ENCODE data around the gene CACUL1. TPM values are rescaled to one million over a fixed set of nuclear protein-coding genes. Genes with fewer than 3 reads are reported as not detected.

The CACUL1 gene
- total and polyA plus RNA-seq, 2 donors (not counting 3 experiments of a cell fraction or from before 2014, with no cell fraction given) = 6.0 to 35.1 TPM

GRCh38 chr10:118751265-118751664 is 3.5 kb downstream of the CACUL1 start:
- intact Hi-C loops (cut with micrococcal nuclease) (loop anchor here (10.0 kb wide), 3 partner anchors 406 to 1376 kb away; partner anchors contain the start of genes FAM204A and PDZD8), dilution Hi-C loops (cut with MboI; ENCODE audit: extremely low pct_ligation_motif_present, low sequenced_read_pairs) (no loop called here)
- CTCF ChIA-PET = interaction anchor here (1.3 kb wide), 1 partner anchor 32 kb away, joined by 4 read pairs; no protein-coding TSS in a partner anchor

More at GRCh38 chr10:118751265-118751664, 3.5 kb downstream of the CACUL1 start:
- H3K4me3 ChIP-seq (replicated peaks in 1 of 3; ENCODE audit: insufficient read depth in 1 of 3, low read depth in 1 of 3, low read length in 3 of 3) = no peak overlapping the region
- no peak overlapping the region for H3K27ac ChIP-seq (ENCODE audit: insufficient read depth, low read depth, low read length)
- no peak for FAIRE-seq
- TF ChIP-seq JUN (IDR thresholded peaks at IDR 0.05; ENCODE audit: borderline replicate concordance, insufficient read depth, insufficient read length, low read depth) (no peak), POLR2AphosphoS5 (IDR thresholded peaks at IDR 0.05; ENCODE audit: insufficient read depth, low read depth, low read length) (no peak), FOS (IDR thresholded peaks at IDR 0.05; ENCODE audit: borderline replicate concordance, insufficient read depth, low read length) (no peak), POLR2A (IDR thresholded peaks at IDR 0.05; ENCODE audit: low read depth, low read length) (no peak), MYC (IDR thresholded peaks at IDR 0.05; ENCODE audit: low read depth, low read length) (no peak), MAX (IDR thresholded peaks at IDR 0.05; ENCODE audit: insufficient read depth, insufficient read length) (no peak), CTCF (IDR thresholded peaks at IDR 0.05; ENCODE audit: extremely low read depth in 1 of 2, insufficient read depth in 1 of 2, low read depth in 1 of 2, low read length in 2 of 2) (no peak), EZH2 (IDR thresholded peaks at IDR 0.05; ENCODE audit: borderline replicate concordance, low read depth, low read length, severe bottlenecking) (no peak), GATA2 (IDR thresholded peaks at IDR 0.05; ENCODE audit: insufficient read depth, insufficient read length, low read depth, low read length) (no peak)
- peaks cover 13% of the 10 kb centered on the region for H3K4me1 ChIP-seq (ENCODE audit: control insufficient read depth, extremely low read depth, insufficient read depth, low read length)
- H3K9me1 ChIP-seq (replicated peaks; ENCODE audit: control insufficient read depth, extremely low read depth, insufficient read depth, low read length) = no peaks in the 10 kb centered on the region
- H3K36me3 ChIP-seq (ENCODE audit: control insufficient read depth in 2 of 2, extremely low read depth in 1 of 2, insufficient read depth in 2 of 2, low read length in 2 of 2) = no peaks in the 10 kb centered on the region
- H3K9me3 ChIP-seq (replicated peaks; ENCODE audit: control insufficient read depth, insufficient read depth, low read length) = no peaks in the 10 kb centered on the region
- no TSS peak for BruUV-seq (replicated peaks)
- H3K9ac ChIP-seq (replicated peaks; ENCODE audit: extremely low read depth, insufficient read depth, low read length) = no peak overlapping the region
- peaks cover 76% of the 10 kb centered on the region for H3K79me2 ChIP-seq (ENCODE audit: control insufficient read depth, insufficient read depth, low read length)
- no peaks in the 10 kb centered on the region for H3K27me3 ChIP-seq (ENCODE audit: control insufficient read depth in 2 of 2, insufficient read depth in 2 of 2, low read length in 2 of 2)
- no peak for DNase-seq (ENCODE audit: low read depth, low spot score)
- H2AFZ ChIP-seq (ENCODE audit: low read depth, low read length) = no peak overlapping the region
- H4K20me1 ChIP-seq (replicated peaks; ENCODE audit: control insufficient read depth, extremely low read depth, insufficient read depth, low read length) = peaks cover 3% of the 10 kb centered on the region
- POLR2A ChIA-PET = no interaction called here
- no peak overlapping the region for H3K4me2 ChIP-seq (ENCODE audit: insufficient read depth, low read length)
